SU-DHL-6 (cell line): ENCODE data around the gene MATN3.

Experiments
- H2AFZ ChIP-seq: fragments of 200-600 bp; sonication (generic); 2 replicates; pipeline ENCODE4 v1.6.1; 2014; ENCODE audit warnings: low read depth, mild to moderate bottlenecking, moderate library complexity, mixed read lengths, antibody characterized with exemption, low read length; ENCODE audit not compliant: severe bottlenecking
- H3F3A ChIP-seq: fragments of 200-600 bp; shearing (Covaris generic); 2 replicates; pipeline ENCODE4 v1.6.0; 2016; ENCODE audit warnings: antibody characterized with exemption, mild to moderate bottlenecking; ENCODE audit not compliant: insufficient read depth
- H3K27ac ChIP-seq: fragments of 200-600 bp; sonication (generic); 2 replicates; pipeline ENCODE4 v1.5.1; 2016; ENCODE audit warnings: low read depth, mild to moderate bottlenecking, low read length, moderate library complexity, mixed read lengths
- H3K27me3 ChIP-seq: fragments of 200-600 bp; sonication (generic), shearing (Covaris generic); 2 replicates; pipeline ENCODE4 v1.6.0; 2014; ENCODE audit warnings: mild to moderate bottlenecking, low read length
- H3K36me3 ChIP-seq: fragments of 200-600 bp; sonication (generic); 2 replicates; pipeline ENCODE4 v1.6.1; 2014; ENCODE audit warnings: mild to moderate bottlenecking, low read length, mixed read lengths
- H3K4me2 ChIP-seq: fragments of 300-600, 200-600 bp; shearing (Covaris generic), sonication (generic); 2 replicates; pipeline ENCODE4 v1.6.0; 2014; ENCODE audit warnings: low read length, low read depth, mild to moderate bottlenecking; ENCODE audit not compliant: poor library complexity, severe bottlenecking
- H3K4me3 ChIP-seq: fragments of 200-600 bp; sonication (generic); 2 replicates; pipeline ENCODE4 v1.5.1; 2014; ENCODE audit warnings: antibody characterized with exemption, low read length, mild to moderate bottlenecking, mixed read lengths; ENCODE audit not compliant: insufficient read depth, poor library complexity, severe bottlenecking
- H3K79me2 ChIP-seq: fragments of 200-600 bp; sonication (generic); 2 replicates; pipeline ENCODE4 v1.6.1; 2014; ENCODE audit warnings: mild to moderate bottlenecking, low read length, moderate library complexity; ENCODE audit not compliant: insufficient read depth
- H3K9ac ChIP-seq: fragments of 200-600 bp; sonication (generic); 2 replicates; pipeline ENCODE4 v1.7.0; 2014; ENCODE audit warnings: mild to moderate bottlenecking, low read length
- H3K9me2 ChIP-seq: fragments of 200-600 bp; sonication (generic); replicated peaks from 2 replicates; pipeline ENCODE4 v1.6.1; 2014; ENCODE audit warnings: low read length; ENCODE audit not compliant: insufficient read depth
- H3K9me3 ChIP-seq: fragments of 200-600 bp; sonication (generic); 2 replicates; pipeline ENCODE4 v1.6.1; 2014; ENCODE audit warnings: low read length, mixed read lengths; ENCODE audit not compliant: insufficient read depth
- H4K20me1 ChIP-seq: fragments of 200-600 bp; sonication (generic); 2 replicates; pipeline ENCODE4 v1.6.1; 2014; ENCODE audit warnings: low read depth, mild to moderate bottlenecking, antibody characterized with exemption, low read length, moderate library complexity, mixed read lengths
- CTCF ChIP-seq: fragments of 200-600 bp; sonication (generic); IDR thresholded peaks from one replicate; pipeline ENCODE4 v1.5.1; 2017; ENCODE audit warnings: antibody characterized with exemption, mild to moderate bottlenecking, low read length, moderate library complexity; ENCODE audit not compliant: insufficient read depth, poor library complexity, severe bottlenecking
- EZH2phosphoT487 ChIP-seq: fragments of 200-600 bp; sonication (generic), shearing (Covaris generic); conservative IDR thresholded peaks from 2 replicates; pipeline ENCODE4 v1.6.1; 2018; ENCODE audit warnings: mild to moderate bottlenecking, antibody characterized with exemption, low read length, moderate library complexity, mixed read lengths

Gene MATN3

GRCh38 chr2:20034821-20035220, 22.4 kb upstream of the MATN3 start:
- no peaks in the 10 kb centered on the region for H3K27me3 ChIP-seq

GRCh38 chr2:20034218-20034617, 21.8 kb upstream of the MATN3 start:
- H3K27ac ChIP-seq: no peak overlapping the region
- H4K20me1 ChIP-seq: no peaks in the 10 kb centered on the region
- H3K9ac ChIP-seq: no peak overlapping the region
- H3F3A ChIP-seq: no peaks in the 10 kb centered on the region
- H3K27me3 ChIP-seq: no peaks in the 10 kb centered on the region
- H3K4me3 ChIP-seq: no peak overlapping the region
- H2AFZ ChIP-seq: no peak overlapping the region
- no peaks in the 10 kb centered on the region for H3K9me2 ChIP-seq
- peaks cover 29% of the 10 kb centered on the region for H3K36me3 ChIP-seq
- no peaks in the 10 kb centered on the region for H3K79me2 ChIP-seq
- no peaks in the 10 kb centered on the region for H3K9me3 ChIP-seq
- TF ChIP-seq CTCF: no peak
- no peak for TF ChIP-seq EZH2phosphoT487
- no peak overlapping the region for H3K4me2 ChIP-seq

More at GRCh38 chr2:20034821-20035220, 22.4 kb upstream of the MATN3 start:
- no peaks in the 10 kb centered on the region for H4K20me1 ChIP-seq
- no peak overlapping the region for H3K27ac ChIP-seq
- peaks cover 28% of the 10 kb centered on the region for H3K36me3 ChIP-seq
- no peak for TF ChIP-seq EZH2phosphoT487
- TF ChIP-seq CTCF: no peak
- no peaks in the 10 kb centered on the region for H3K79me2 ChIP-seq
- H3K4me3 ChIP-seq: no peak overlapping the region
- H3F3A ChIP-seq: no peaks in the 10 kb centered on the region
- no peaks in the 10 kb centered on the region for H3K9me2 ChIP-seq
- H3K9ac ChIP-seq: no peak overlapping the region
- H3K9me3 ChIP-seq: no peaks in the 10 kb centered on the region
- no peak overlapping the region for H2AFZ ChIP-seq
- H3K4me2 ChIP-seq: no peak overlapping the region

- Histone ChIP-seq H3F3A (no peaks in the 10 kb centered on the region), H3K4me2 (no peak overlapping the region), H3K9me2 (no peaks in the 10 kb centered on the region), H4K20me1 (no peaks in the 10 kb centered on the region), H3K79me2 (no peaks in the 10 kb centered on the region), H3K9me3 (no peaks in the 10 kb centered on the region), H3K36me3 (peaks cover 29% of the 10 kb centered on the region), H3K27me3 (no peaks in the 10 kb centered on the region), H3K9ac (no peak overlapping the region), H3K4me3 (no peak overlapping the region), H3K27ac (no peak overlapping the region), H2AFZ (no peak overlapping the region)
- TF ChIP-seq EZH2phosphoT487 (no peak), CTCF (no peak)
Observed at GRCh38 chr2:20033322-20033721, 20.9 kb upstream of the MATN3 start.

GRCh38 chr2:20030224-20030623, 17.8 kb upstream of the MATN3 start:
- Histone ChIP-seq H3K9me3 (no peaks in the 10 kb centered on the region), H3K9ac (no peak overlapping the region), H4K20me1 (no peaks in the 10 kb centered on the region), H3K4me2 (no peak overlapping the region), H3K27me3 (no peaks in the 10 kb centered on the region), H3F3A (no peaks in the 10 kb centered on the region), H3K36me3 (peaks cover 24% of the 10 kb centered on the region), H3K4me3 (no peak overlapping the region), H3K9me2 (no peaks in the 10 kb centered on the region), H2AFZ (no peak overlapping the region), H3K79me2 (no peaks in the 10 kb centered on the region), H3K27ac (no peak overlapping the region)
- TF ChIP-seq CTCF (no peak), EZH2phosphoT487 (no peak)
